ENCODE results near the gene INPP5J. TPM values are rescaled to one million over a fixed set of nuclear protein-coding genes. Genes with fewer than 3 reads are reported as not detected.

Gene INPP5J
- total RNA-seq, 1 donor from 2014 or later: 0.16 TPM

DNA sequence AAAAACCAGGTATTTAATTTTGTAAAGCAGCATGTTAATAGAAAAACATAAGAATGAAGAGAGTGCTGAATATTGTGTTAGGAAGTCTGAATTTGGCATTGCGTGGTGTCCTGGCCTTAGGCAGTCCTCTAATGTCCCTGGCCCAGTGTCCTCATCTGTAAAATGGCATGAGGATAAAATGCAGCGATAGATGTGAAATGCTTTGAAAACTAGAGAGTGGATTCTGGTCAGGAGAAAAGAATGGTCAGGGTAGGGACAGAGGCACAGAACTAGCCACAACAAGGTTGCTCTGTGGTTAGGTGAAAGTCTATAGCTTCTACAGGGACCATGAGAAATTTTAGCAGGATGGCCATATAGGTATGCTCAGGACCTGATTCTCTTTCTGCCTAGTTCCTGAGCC, 56.1 kb downstream of the INPP5J start:
- H3K9me3 Mint-ChIP-seq: peaks cover 2% of the 10 kb centered on the region
- DNase-seq: no peak
- CTCF ChIA-PET: no interaction called here
- H3K4me1 Mint-ChIP-seq: peaks cover 9% of the 10 kb centered on the region
- no peak overlapping the region for H3K4me3 Mint-ChIP-seq
- POLR2A ChIA-PET: no interaction called here
- H3K27ac Mint-ChIP-seq: no peak overlapping the region
- TF ChIP-seq, protein P1, sequence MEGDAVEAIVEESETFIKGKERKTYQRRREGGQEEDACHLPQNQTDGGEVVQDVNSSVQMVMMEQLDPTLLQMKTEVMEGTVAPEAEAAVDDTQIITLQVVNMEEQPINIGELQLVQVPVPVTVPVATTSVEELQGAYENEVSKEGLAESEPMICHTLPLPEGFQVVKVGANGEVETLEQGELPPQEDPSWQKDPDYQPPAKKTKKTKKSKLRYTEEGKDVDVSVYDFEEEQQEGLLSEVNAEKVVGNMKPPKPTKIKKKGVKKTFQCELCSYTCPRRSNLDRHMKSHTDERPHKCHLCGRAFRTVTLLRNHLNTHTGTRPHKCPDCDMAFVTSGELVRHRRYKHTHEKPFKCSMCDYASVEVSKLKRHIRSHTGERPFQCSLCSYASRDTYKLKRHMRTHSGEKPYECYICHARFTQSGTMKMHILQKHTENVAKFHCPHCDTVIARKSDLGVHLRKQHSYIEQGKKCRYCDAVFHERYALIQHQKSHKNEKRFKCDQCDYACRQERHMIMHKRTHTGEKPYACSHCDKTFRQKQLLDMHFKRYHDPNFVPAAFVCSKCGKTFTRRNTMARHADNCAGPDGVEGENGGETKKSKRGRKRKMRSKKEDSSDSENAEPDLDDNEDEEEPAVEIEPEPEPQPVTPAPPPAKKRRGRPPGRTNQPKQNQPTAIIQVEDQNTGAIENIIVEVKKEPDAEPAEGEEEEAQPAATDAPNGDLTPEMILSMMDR (IDR thresholded peaks at IDR 0.05): no peak
- no peak for ATAC-seq (ENCODE audit: low read depth)
- H3K36me3 Mint-ChIP-seq (ENCODE audit: low read depth): peaks cover 41% of the 10 kb centered on the region
- intact Hi-C loops (cut with micrococcal nuclease): no loop called here
- no peaks in the 10 kb centered on the region for H3K27me3 Mint-ChIP-seq

DNA sequence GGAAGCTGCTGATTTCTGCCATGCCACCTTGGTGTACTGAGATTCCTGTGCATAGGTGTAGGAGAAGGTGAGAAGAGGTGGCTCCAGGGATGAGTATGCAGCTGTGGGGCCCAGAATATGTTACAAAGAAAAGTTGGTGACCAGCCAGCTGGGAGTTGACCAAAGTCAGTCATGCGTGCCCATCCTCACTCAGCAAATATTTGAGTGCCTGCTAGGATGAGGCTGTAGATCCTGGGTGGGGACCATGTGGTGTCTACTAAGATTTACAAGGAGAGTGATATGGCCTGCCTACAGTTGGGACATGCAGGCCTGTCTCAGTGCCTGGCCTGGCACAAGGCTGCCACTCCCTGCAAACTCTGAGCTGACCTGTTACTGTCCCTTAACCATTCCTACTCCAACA, 56.6 kb downstream of the INPP5J start:
- TF ChIP-seq, protein P1 (IDR thresholded peaks at IDR 0.05): no peak
- intact Hi-C loops (cut with micrococcal nuclease): no loop called here
- DNase-seq: no peak
- POLR2A ChIA-PET: no interaction called here
- CTCF ChIA-PET: no interaction called here
- Mint-ChIP-seq H3K27me3 (no peaks in the 10 kb centered on the region), H3K27ac (no peak overlapping the region), H3K4me1 (peaks cover 7% of the 10 kb centered on the region), H3K9me3 (peaks cover 2% of the 10 kb centered on the region), H3K4me3 (no peak overlapping the region), H3K36me3 (ENCODE audit: low read depth) (peaks cover 43% of the 10 kb centered on the region)
- ATAC-seq (ENCODE audit: low read depth): no peak

DNA sequence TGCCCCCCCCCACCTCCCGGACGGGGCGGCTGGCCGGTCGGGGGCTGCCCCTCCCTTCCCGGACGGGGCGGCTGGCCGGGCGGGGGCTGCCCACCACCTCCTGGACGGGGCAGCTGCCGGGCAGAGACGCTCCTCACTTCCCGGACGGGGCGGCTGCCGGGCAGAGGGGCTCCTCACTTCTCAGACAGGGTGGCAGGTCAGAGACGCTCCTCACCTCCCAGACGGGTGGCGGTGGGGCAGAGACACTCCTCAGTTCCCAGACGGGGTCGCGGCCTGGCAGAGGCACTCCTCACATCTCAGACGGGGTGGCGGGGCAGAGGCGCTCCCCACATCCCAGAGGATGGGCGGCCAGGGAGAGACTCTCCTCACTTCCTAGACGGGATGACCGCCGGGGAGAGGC, 61.2 kb downstream of the INPP5J start:
- Mint-ChIP-seq H3K36me3 (ENCODE audit: low read depth) (peaks cover 36% of the 10 kb centered on the region), H3K4me3 (no peak overlapping the region), H3K9me3 (peaks cover 2% of the 10 kb centered on the region), H3K27me3 (no peaks in the 10 kb centered on the region), H3K4me1 (peaks cover 6% of the 10 kb centered on the region), H3K27ac (no peak overlapping the region)
- DNase-seq (no peak), ATAC-seq (ENCODE audit: low read depth) (no peak)
- intact Hi-C loops (cut with micrococcal nuclease): no loop called here
- ChIA-PET CTCF (no interaction called here), POLR2A (no interaction called here)
- TF ChIP-seq, protein P1 (IDR thresholded peaks at IDR 0.05): no peak

Other genes with a start within 250 kb of the INPP5J start
- gene MORC2, start 154.2 kb upstream of the INPP5J start, total RNA-seq: 22.6 and 23.8 TPM in 2 replicates
- 70.4 and 83.0 TPM in 2 replicates for gene TUG1, start 153.7 kb upstream of the INPP5J start, total RNA-seq
- gene SMTN, start 41.6 kb upstream of the INPP5J start, total RNA-seq: 2.8 and 3.1 TPM in 2 replicates
- 9.0 and 9.5 TPM in 2 replicates for gene SELENOM, start 15.4 kb upstream of the INPP5J start, total RNA-seq
- not detected in 2 replicates for gene PLA2G3, start 17.5 kb downstream of the INPP5J start, total RNA-seq
- gene RNF185, start 37.2 kb downstream of the INPP5J start, total RNA-seq: 19.0 and 20.7 TPM in 2 replicates
- gene LIMK2, start 89.3 kb downstream of the INPP5J start, total RNA-seq: 15.3 and 17.7 TPM in 2 replicates
- 20.3 and 21.0 TPM in 2 replicates for gene PIK3IP1, start 169.5 kb downstream of the INPP5J start, total RNA-seq
- gene PATZ1, start 223.4 kb downstream of the INPP5J start, total RNA-seq: 35.4 and 37.4 TPM in 2 replicates

All from activated B cell treated with CpG ODN at 0.5 μM for 24 hours (primary cell).